CD4-positive, alpha-beta memory T cell (primary cell): ENCODE results near the gene METTL24. TPM values are rescaled to one million over a fixed set of nuclear protein-coding genes. Genes with fewer than 3 reads are reported as not detected.

Experiments used
- CTCF ChIA-PET: fragments of 350-600 bp; sonication (Branson Sonifier 250); formaldehyde crosslinking; loops from one replicate; lab custom pipeline; 2021; ENCODE audit warnings: inconsistent platforms; ENCODE audit not compliant: partially characterized antibody; lab: Charles Lee
- POLR2A ChIA-PET: fragments of 350-600 bp; sonication (Branson Sonifier 250); formaldehyde crosslinking; loops from one replicate; lab custom pipeline; 2021; ENCODE audit not compliant: partially characterized antibody; lab: Charles Lee
- DNase-seq, 5 donors: peaks; one replicate each; pipeline versions ENCODE4 v3.0.0 to v3.0.0-alpha.2; 2020 to 2022; ENCODE audit warnings: mixed read lengths in 1 of 5
- H3K27ac ChIP-seq: one replicate; pipeline ENCODE4 v1.7.0; 2013; ENCODE audit warnings: low read depth, low read length
- H3K27me3 ChIP-seq: 2 replicates; pipeline ENCODE4 v1.7.0; 2013; ENCODE audit warnings: mild to moderate bottlenecking, low read length, moderate library complexity; ENCODE audit not compliant: insufficient read depth
- H3K36me3 ChIP-seq: 2 replicates; pipeline ENCODE4 v1.7.0; 2013; ENCODE audit warnings: mild to moderate bottlenecking, low read length, moderate library complexity; ENCODE audit not compliant: insufficient read depth
- H3K4me1 ChIP-seq: 2 replicates; pipeline ENCODE4 v1.7.0; 2013; ENCODE audit warnings: mild to moderate bottlenecking, low read length, moderate library complexity; ENCODE audit not compliant: insufficient read depth
- H3K4me3 ChIP-seq, 2 donors: one replicate each; pipeline ENCODE4 v1.7.0; 2013; ENCODE audit warnings: low read length in 2 of 2, mild to moderate bottlenecking in 1 of 2
- H3K9me3 ChIP-seq, 2 donors: one replicate each; pipeline ENCODE4 v1.7.0; 2013; ENCODE audit warnings: low read length in 2 of 2, control low read depth in 1 of 2; ENCODE audit not compliant: control insufficient read depth in 1 of 2
- H3K27ac Mint-ChIP-seq, 7 donors: one replicate each; pipeline ENCODE4 v1.8.0; 2020 to 2021; ENCODE audit warnings: mixed read lengths in 7 of 7, mild to moderate bottlenecking in 6 of 7, inconsistent platforms in 3 of 7, moderate library complexity in 3 of 7
- H3K27me3 Mint-ChIP-seq, 2 donors: one replicate each; pipeline ENCODE4 v1.8.0; 2020 to 2021; ENCODE audit warnings: mixed read lengths in 2 of 2
- H3K36me3 Mint-ChIP-seq, 2 donors: one replicate each; pipeline ENCODE4 v1.8.0; 2020 to 2021; ENCODE audit warnings: mixed read lengths in 2 of 2, inconsistent platforms in 1 of 2, mild to moderate bottlenecking in 1 of 2
- H3K4me1 Mint-ChIP-seq, 4 donors: one replicate each; pipeline ENCODE4 v1.8.0; 2020 to 2021; ENCODE audit warnings: mixed read lengths in 4 of 4, mild to moderate bottlenecking in 1 of 4
- H3K4me3 Mint-ChIP-seq, 8 donors: one replicate each; pipeline ENCODE4 v1.8.0; 2020 to 2021; ENCODE audit warnings: mixed read lengths in 8 of 8, mild to moderate bottlenecking in 7 of 8, moderate library complexity in 6 of 8, inconsistent platforms in 3 of 8
- H3K9me3 Mint-ChIP-seq, 8 donors: one replicate each; pipeline ENCODE4 v1.8.0; 2020 to 2021; ENCODE audit warnings: mixed read lengths in 8 of 8, mild to moderate bottlenecking in 5 of 8, inconsistent platforms in 3 of 8, moderate library complexity in 1 of 8
- intact Hi-C: fragments of 100-400 bp; cut with micrococcal nuclease; formaldehyde crosslinking; loops from one replicate; pipeline ENCODE4 v1.15.1; 2023
- polyA plus RNA-seq, 2 donors: library from polyadenylated mRNA; unstranded; fragments of 300-500 nt; fragmentation: Illumina TruSeq; gene quantifications; one replicate each; pipeline ENCODE4 v1.2.3, GENCODE V29; 2021
- total RNA-seq, 2 experiments: library from RNA; stranded (reverse); gene quantifications; one replicate each; pipeline ENCODE4 v1.2.3, GENCODE V29; 2021

Gene METTL24, protein sequence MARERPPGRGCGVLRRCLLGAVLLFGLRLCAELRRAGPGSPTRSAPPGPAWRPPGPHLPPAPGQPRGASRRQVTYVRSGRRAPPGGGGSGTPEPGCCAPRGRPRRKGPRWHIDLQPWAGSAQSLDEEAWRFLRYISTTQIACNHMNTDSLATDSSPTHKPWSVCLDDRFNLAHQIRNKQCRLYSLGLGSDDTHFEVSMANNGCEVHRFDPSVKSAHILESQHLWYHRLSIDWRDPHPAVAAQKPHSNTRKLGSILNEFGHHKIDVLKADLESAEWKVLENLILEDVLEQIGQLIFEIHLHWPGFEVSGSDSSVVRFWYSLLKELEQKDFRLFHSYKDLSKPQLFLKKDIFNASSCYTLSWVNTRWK
- total RNA-seq: under 1 TPM; 0.29 to 0.39 TPM
- polyA plus RNA-seq: under 1 TPM in 1 of 2 donors, not detected in 1; 0.69 TPM

DNA sequence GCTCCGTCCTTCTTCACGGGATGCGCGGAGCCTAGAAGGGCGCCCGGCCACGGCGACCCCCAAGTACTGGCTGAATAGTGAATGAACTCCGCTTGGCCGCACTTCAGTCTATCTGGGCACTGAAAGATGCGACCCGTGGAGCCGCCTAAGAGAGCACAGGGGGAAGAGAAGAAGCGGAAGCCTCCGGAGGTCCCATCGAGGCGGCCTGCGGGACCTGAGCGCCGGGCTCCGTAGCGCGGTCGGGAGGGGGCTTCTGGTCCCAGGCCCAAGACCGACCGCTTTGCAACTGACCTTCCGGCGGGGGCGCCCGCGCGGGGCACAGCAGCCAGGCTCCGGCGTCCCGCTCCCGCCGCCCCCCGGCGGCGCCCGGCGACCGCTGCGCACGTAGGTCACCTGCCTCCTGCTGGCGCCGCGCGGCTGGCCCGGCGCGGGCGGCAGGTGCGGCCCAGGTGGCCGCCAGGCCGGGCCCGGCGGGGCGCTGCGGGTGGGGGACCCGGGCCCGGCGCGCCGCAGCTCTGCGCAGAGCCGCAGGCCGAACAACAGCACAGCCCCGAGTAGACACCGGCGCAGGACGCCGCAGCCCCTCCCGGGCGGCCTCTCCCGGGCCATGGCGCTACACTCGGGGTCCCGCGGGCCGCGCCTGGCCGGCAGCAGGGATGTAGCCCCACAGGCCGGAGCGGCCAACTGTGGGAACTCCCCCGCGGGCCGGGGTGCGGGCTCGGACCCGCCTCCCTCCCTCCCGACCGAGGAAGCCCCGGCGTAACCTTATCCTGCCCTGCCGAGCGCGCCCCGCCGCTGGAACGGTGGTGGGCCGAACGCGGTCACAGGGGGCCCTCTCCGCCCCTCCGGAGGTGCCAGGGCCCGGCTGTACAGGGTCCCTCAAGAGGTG, at the start of gene METTL24:
TSS of gene METTL24 (minus strand) at position 686 of the 889 bp plus-strand sequence. CDS start at position 609, 77 bp downstream.
- Mint-ChIP-seq H3K36me3 (no peaks in the 10 kb centered on the region), H3K27ac (no peak within 1 kb of the TSS), H3K27me3 (peaks cover 35 to 65% of the 10 kb centered on the region in 2 donors), H3K4me1 (peaks cover 7 to 13% (median 10%) of the 10 kb centered on the region in 4 donors), H3K9me3 (peaks cover 0 to 8% (median 0%) of the 10 kb centered on the region in 8 donors), H3K4me3 (peak within 1 kb of the TSS; percentile 32 to 84 (median 78))
- DNase-seq: no peak
- Histone ChIP-seq H3K4me1 (no peaks in the 10 kb centered on the region), H3K27me3 (peaks cover 10% of the 10 kb centered on the region), H3K9me3 (no peaks in the 10 kb centered on the region), H3K27ac (no peak within 1 kb of the TSS), H3K4me3 (no peak within 1 kb of the TSS), H3K36me3 (no peaks in the 10 kb centered on the region)
- ChIA-PET POLR2A (no interaction called here), CTCF (no interaction called here)
- intact Hi-C loops: no loop called here

DNA sequence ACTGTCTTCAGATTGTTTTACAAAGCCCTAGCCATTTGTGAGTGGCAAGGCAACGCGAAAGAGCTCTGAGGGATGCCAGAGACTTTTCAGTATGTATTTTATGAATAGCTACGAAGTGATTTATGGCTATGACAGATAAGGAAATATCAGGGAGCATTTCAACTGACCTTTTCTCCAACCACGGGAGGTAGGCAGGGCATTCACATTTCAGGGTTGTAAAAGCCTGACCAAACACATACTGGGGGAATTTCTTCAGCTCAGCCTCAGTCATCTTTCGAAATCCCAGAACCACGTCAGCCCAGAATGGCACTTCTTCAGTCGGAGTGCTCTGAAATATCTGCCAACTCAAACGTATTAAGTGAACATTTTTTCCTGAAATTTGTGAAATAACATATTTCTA, 46.5 kb upstream of the METTL24 start:
- DNase-seq: no peak
- ChIA-PET POLR2A (no interaction called here), CTCF (interaction anchor here (1.3 to 1.6 kb wide), 2 partner anchors 10 to 13 kb away, joined by 3 read pairs; no protein-coding TSS in a partner anchor)
- H3K27ac Mint-ChIP-seq: no peak overlapping the region
- no peaks in the 10 kb centered on the region for H3K36me3 ChIP-seq
- no peak overlapping the region for H3K4me3 ChIP-seq
- H3K27ac ChIP-seq: no peak overlapping the region
- peaks cover 0 to 8% of the 10 kb centered on the region in 2 donors for H3K27me3 Mint-ChIP-seq
- H3K4me3 Mint-ChIP-seq: no peak overlapping the region
- no peaks in the 10 kb centered on the region for H3K27me3 ChIP-seq
- intact Hi-C loops: no loop called here
- H3K9me3 Mint-ChIP-seq: no peaks in the 10 kb centered on the region
- no peaks in the 10 kb centered on the region for H3K4me1 Mint-ChIP-seq
- H3K36me3 Mint-ChIP-seq: no peaks in the 10 kb centered on the region
- H3K9me3 ChIP-seq: no peaks in the 10 kb centered on the region
- no peaks in the 10 kb centered on the region for H3K4me1 ChIP-seq

DNA sequence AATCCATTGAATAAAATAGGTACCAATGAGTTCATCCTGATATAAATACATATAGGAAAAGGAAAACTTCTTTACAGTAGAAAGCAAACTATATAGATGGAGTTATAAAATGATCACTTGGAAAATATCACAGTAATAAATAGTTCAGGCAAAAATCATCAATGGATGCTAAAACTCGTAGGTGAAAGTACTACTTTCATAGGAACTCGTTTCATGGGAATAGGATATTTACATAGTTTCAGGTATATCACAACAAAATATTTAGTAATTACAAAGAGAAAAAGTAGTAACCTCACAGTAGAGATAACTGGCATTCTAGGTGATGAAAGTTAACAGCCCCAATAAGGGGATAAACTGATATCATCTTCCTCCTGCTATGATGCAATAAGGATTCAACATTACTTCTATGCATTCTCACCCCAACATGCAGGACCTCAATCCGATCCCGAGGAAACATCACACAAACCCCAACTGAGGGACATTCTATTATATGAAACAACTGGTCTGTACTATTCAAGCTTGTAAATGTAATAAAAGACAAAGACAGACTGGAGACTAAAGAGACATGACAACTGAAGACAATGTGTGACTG, 43.5 kb upstream of the METTL24 start:
- Mint-ChIP-seq H3K36me3 (no peaks in the 10 kb centered on the region), H3K27me3 (peaks cover 0 to 9% of the 10 kb centered on the region in 2 donors), H3K27ac (no peak overlapping the region), H3K9me3 (no peaks in the 10 kb centered on the region), H3K4me3 (no peak overlapping the region), H3K4me1 (peaks cover 0 to 1% (median 0%) of the 10 kb centered on the region in 4 donors)
- CTCF ChIA-PET: interaction anchor here (1.7 kb wide), 1 partner anchor 10 kb away, joined by 6 read pairs; no protein-coding TSS in a partner anchor
- no peak overlapping the region for H3K27ac ChIP-seq
- no peak overlapping the region for H3K4me3 ChIP-seq
- no peaks in the 10 kb centered on the region for H3K9me3 ChIP-seq
- no peaks in the 10 kb centered on the region for H3K36me3 ChIP-seq
- DNase-seq: no peak
- POLR2A ChIA-PET: no interaction called here
- H3K27me3 ChIP-seq: no peaks in the 10 kb centered on the region
- H3K4me1 ChIP-seq: no peaks in the 10 kb centered on the region
- intact Hi-C loops: no loop called here

DNA sequence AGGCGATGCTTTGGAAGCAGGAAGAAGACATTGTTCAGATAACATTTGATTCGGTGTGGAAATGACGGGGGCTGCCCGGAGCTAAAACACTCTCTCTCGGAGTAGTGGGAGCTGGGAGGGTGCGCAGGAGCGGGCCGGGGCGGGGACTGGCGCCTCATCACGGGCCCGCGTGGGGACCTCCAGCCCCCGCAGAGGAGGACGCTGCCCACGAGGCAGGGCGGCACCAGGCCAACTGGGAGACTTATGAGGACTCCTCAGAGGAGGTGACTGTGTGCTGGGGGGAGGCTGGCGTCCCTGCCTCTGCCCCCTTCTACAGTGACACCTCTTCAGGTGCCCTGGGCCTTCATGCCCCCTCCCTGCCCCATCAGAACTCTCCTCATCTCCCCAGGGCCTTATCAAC, 42.1 kb upstream of the METTL24 start:
- Mint-ChIP-seq H3K27me3 (peaks cover 0 to 9% of the 10 kb centered on the region in 2 donors), H3K4me1 (peaks cover 0 to 1% (median 0%) of the 10 kb centered on the region in 4 donors), H3K36me3 (no peaks in the 10 kb centered on the region), H3K4me3 (no peak overlapping the region), H3K27ac (no peak overlapping the region), H3K9me3 (no peaks in the 10 kb centered on the region)
- H3K27ac ChIP-seq: no peak overlapping the region
- no peak for DNase-seq
- POLR2A ChIA-PET: no interaction called here
- no peaks in the 10 kb centered on the region for H3K4me1 ChIP-seq
- no peaks in the 10 kb centered on the region for H3K9me3 ChIP-seq
- intact Hi-C loops: no loop called here
- no peaks in the 10 kb centered on the region for H3K27me3 ChIP-seq
- no peak overlapping the region for H3K4me3 ChIP-seq
- CTCF ChIA-PET: interaction anchor here (1.7 kb wide), 1 partner anchor 9 kb away, joined by 6 read pairs; no protein-coding TSS in a partner anchor
- H3K36me3 ChIP-seq: no peaks in the 10 kb centered on the region

GRCh38 chr6:110399219-110400071, 41.3 kb upstream of the METTL24 start:
- Mint-ChIP-seq H3K9me3 (no peaks in the 10 kb centered on the region), H3K4me1 (peaks cover 0 to 1% (median 0%) of the 10 kb centered on the region in 4 donors), H3K4me3 (peak overlapping the region in 4 of 8 donors; percentile 28 to 57 (median 44)), H3K27me3 (peaks cover 0 to 9% of the 10 kb centered on the region in 2 donors), H3K27ac (no peak overlapping the region), H3K36me3 (no peaks in the 10 kb centered on the region)
- Histone ChIP-seq H3K36me3 (no peaks in the 10 kb centered on the region), H3K27me3 (no peaks in the 10 kb centered on the region), H3K4me3 (no peak overlapping the region), H3K4me1 (no peaks in the 10 kb centered on the region), H3K27ac (no peak overlapping the region), H3K9me3 (no peaks in the 10 kb centered on the region)
- ChIA-PET POLR2A (no interaction called here), CTCF (interaction anchor here (1.7 kb wide), 1 partner anchor 8 kb away, joined by 6 read pairs; no protein-coding TSS in a partner anchor)
- intact Hi-C loops: no loop called here
- DNase-seq: no peak

DNA sequence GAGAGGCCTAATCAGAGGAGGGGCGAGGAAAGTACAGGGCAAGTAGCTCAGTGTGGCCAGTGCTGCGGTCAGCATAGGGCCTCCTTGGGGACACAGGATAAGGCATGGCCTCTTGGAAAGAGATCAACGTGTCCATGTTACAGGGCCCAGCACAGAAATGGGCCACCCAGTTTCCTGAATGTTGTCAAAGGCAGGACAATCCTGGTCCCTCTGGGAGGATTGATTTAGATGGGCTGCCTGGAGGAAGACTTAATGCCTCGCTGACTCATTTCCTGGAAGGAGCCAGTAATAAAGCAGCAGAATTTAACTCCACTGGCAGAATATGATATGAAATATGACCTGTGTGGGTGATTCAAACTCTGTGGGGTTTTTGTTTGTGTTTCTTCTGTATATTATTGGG, 40.6 kb upstream of the METTL24 start:
- ChIA-PET POLR2A (no interaction called here), CTCF (interaction anchor here (0.7 kb wide), 1 partner anchor 1207 kb away, joined by 4 read pairs; no protein-coding TSS in a partner anchor)
- H3K27me3 ChIP-seq: no peaks in the 10 kb centered on the region
- intact Hi-C loops: no loop called here
- DNase-seq: no peak
- H3K4me3 Mint-ChIP-seq: no peak overlapping the region
- H3K4me3 ChIP-seq: no peak overlapping the region
- no peaks in the 10 kb centered on the region for H3K4me1 ChIP-seq
- H3K27me3 Mint-ChIP-seq: peaks cover 0 to 9% of the 10 kb centered on the region in 2 donors
- no peaks in the 10 kb centered on the region for H3K36me3 ChIP-seq
- H3K9me3 Mint-ChIP-seq: no peaks in the 10 kb centered on the region
- H3K27ac Mint-ChIP-seq: no peak overlapping the region
- no peaks in the 10 kb centered on the region for H3K9me3 ChIP-seq
- no peaks in the 10 kb centered on the region for H3K36me3 Mint-ChIP-seq
- peaks cover 0 to 1% (median 0%) of the 10 kb centered on the region in 4 donors for H3K4me1 Mint-ChIP-seq
- no peak overlapping the region for H3K27ac ChIP-seq
